GM21360 (cell line): ENCODE measurements around the gene CARHSP1.
"Not testable (repeated sequence)": the region's sequence is repeated elsewhere in the genome, so short reads cannot be mapped to it uniquely, and the experiment has no call there.

Experiments
- ATAC-seq: cut with Tn5 transposase; IDR thresholded peaks from one replicate; pipeline ENCODE4 v1.9.1; 2021; ENCODE audit warnings: mild to moderate bottlenecking, moderate library complexity; ENCODE audit not compliant: unreplicated experiment

The CARHSP1 gene

GRCh38 chr16:8873866-8874195 is 5.0 kb upstream of the CARHSP1 start:
- not testable (repeated sequence) for ATAC-seq

DNA sequence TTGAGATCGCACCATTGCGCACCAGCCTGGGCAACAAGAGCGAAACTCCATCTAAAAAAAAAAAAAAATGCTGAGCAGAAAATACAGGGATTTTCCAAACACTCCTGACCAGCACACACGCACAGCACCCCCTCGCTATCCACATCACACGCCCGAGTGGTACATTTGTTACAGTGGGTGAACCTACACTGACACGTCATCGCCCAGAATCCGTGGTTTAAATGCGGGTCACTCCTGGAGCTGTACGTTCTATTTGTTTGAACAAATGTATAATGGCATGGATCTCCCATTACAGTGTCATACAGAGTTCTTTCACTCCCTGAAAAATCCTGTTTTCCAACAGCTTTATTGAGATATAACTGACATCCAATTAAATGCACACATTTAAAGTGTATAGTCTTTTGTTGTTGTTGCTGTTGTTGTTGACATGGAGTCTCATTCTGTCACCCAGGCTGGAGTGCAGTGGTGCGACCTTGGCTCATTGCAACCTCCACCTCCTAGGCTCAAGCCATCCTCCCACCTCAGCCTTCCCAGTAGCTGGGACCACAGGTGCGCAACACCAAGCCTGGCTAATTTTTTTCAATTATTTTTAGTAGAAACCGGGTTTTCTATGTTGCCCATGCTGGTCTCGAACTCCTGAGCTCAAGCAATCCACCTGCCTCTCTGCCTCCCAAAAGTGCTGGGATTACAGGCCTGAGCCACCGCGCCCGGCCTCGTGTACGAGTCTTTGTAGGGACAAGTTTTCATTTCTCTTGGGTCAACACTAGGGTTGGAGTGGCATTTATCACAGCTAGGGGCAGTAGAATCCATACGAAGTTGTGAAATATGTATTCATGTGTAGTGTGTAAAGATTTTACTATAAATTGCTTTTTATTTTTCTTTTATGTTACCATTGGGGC is 4.4 kb upstream of the CARHSP1 start:
- no peak for ATAC-seq

GRCh38 chr16:8872071-8872470 is 3.3 kb upstream of the CARHSP1 start:
- no peak for ATAC-seq

DNA sequence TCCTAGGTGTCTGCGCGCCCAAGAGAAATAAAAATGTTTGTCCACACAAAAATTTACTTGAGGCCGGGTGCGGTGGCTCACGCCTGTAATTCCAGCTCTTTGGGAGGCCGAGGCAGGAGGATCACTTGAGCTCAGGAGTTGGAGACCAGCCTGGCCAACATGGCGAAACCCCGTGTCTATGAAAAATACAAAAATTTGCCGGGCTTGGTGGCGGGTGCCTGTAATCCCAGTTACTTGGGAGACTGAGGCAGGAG is 1.1 kb upstream of the CARHSP1 start:
- not testable (repeated sequence) for ATAC-seq

GRCh38 chr16:8869212-8869987 is 594 bp upstream of the CARHSP1 start:
- ATAC-seq = no peak

DNA sequence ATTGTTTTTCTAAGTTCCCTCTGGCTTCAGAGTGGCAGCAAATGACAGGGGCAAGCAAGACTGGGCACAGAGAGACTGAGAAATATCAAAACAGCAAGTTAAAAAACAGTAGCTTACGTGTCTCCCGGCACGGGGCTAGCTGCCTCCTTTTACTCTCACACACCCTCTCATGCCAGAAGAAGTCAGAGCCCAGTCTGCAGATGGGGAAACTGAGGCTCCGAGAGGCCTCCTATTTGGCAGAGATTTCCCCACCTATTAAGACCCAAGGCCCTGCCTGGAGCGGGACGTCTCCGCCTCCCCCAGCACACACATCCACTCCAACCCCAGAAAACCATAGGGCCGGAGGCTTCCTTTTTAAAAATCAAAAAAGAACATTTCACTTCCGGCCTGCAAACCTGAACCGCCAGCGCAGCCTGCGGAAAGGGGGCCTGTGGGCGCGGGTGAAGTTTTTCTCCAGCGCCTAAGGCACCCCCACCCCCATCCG is 832 bp downstream of the CARHSP1 start:
- ATAC-seq = no peak

DNA sequence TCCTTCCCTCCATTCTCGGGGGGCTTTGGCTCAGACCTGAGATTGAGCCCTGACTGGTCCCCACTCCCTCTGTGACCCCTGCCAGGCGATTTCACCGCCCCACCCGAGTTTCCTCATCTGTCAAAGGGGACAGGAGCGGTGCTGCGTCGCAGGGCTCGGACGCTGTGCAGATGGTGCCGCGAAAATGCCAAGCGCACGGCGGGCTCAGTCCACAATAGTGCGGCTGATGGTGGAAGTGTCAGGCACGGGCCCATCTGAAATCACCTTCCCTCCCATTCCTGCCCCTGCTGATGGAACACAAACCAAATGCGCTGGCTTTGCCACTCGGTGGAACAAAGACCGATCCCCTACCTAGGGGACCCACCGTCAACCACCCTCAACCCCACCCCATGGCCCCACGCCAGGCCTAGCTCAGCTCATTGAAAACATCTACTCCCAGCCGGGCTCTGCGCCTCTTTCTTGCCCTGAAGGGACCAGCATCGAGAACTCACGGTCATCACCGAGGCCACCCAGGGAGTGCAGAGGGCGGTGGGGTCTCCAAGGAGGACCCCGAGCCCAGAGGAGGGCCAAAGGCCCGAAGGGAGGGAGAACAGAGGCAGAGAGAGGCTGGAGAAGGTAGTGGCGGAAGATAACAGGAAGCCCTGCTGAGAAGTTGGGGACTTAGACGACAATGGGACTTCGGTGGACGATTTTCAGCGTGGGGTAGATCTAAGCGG is 1.4 kb downstream of the CARHSP1 start:
- no peak for ATAC-seq

GRCh38 chr16:8866884-8867215 is 2.0 kb downstream of the CARHSP1 start:
- ATAC-seq = no peak

- ATAC-seq = no peak
Measured at GRCh38 chr16:8866118-8866883, 2.5 kb downstream of the CARHSP1 start.

DNA sequence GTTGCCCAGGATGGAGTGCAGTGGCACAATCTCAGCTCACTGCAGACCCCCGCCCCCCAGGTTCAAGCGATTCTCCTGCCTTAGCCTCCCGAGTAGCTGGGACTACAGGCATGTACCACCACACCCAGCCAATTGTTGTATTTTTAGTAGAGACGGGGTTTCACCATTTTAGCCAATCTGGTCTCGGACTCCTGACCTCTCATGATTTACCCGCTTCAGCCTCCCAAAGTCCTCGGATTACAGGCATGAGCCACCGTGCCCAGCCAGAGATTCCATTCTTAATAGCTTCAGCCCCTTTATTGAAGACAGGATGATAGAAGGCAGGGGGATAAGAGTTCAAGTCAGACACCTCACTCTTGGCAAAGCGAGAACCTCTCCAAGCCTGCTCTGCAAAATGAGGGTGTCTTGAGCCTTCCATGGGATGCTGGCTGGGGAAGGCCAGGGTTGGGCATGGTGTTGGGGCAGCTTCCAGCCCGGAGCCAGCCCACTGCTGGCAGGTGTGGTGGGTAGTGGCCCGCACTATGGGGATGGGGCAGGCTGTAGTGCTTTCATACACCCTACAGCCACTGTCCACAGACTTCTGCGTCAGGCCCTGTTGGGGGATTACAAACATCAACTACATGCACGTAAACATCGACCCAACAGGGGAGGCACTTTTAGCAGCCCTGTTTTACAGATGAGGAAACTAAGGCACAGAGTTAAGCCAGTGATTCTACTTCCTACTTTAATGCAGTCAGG is 3.5 kb downstream of the CARHSP1 start:
- no peak for ATAC-seq

- ATAC-seq = no peak
Measured at GRCh38 chr16:8864480-8865110, 4.2 kb downstream of the CARHSP1 start.

DNA sequence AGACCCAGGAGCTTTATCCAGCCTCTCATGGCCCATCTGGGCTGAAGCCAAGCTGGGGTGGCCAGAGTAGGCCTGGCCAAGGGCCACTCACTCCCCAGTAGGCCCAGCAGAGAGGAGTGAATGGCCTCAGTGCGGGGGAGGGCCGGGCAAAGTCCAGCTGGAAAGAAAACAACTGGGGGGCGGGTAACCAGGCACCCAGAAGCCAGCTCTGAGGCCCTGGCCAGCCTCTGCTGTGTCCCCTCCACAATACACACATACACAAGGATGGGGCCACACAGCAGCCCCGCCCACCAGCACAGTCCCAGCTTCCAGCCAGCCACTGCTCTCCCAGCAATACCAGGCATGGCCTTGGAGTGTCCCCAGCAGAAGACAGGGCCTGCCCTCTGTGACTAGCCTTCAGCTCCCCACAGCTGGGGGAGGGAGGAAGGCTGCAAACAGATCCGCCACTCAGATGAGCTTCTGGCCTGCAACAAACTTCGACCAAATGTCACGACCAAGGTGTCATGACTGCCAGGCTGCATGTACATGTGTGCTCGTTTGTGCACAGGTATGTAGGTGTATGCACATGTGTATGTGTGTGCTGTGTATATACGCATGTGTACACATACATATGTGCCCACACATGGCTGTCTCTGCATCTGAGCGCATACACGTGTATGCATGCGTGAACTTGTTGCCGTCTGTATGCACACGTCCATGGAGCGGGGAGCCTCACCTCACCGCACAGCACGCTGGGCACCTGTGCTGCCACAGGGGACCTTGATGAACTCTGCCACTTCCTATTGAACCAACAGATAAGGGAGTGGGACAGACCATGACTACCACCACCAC is 5.0 kb downstream of the CARHSP1 start:
- ATAC-seq = no peak

DNA sequence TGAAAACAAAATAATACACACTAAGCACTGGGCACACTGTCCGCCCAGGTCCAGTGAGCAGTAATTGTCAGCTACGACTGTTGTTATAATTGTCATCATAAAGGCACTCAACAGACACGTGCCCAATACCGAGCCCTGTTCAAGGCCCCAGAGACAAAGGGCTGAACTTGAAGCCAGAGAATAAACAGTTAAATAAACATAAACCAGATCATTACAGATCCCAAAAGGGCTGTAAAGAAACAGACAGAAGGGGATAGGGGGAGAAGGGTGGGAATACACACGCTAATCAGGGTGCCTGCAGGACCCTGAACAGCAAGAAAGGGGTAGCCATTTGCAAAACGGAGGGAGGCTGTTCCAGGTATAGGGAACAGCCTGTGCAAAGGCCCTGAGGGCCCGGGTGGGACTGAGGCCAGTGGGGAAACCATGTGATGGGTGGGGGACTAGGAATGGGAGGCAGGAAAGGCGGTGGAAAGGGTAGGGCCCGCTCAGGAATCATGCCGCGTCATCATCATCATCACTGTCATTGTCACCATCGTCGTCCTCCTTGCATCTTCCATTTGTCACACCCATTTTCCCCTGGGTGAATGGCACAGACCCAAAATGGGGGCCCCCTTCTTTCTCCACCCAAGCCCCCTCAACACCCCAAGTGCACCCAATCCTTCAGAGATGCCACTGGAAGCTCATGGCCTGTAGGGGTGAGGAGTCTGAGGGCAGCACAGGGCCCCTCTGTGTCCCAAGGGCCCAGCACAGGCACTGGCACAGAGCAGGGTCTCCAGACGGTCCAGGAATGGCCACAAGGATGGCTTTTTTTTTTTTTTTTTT is 6.3 kb downstream of the CARHSP1 start:
- no peak for ATAC-seq

DNA sequence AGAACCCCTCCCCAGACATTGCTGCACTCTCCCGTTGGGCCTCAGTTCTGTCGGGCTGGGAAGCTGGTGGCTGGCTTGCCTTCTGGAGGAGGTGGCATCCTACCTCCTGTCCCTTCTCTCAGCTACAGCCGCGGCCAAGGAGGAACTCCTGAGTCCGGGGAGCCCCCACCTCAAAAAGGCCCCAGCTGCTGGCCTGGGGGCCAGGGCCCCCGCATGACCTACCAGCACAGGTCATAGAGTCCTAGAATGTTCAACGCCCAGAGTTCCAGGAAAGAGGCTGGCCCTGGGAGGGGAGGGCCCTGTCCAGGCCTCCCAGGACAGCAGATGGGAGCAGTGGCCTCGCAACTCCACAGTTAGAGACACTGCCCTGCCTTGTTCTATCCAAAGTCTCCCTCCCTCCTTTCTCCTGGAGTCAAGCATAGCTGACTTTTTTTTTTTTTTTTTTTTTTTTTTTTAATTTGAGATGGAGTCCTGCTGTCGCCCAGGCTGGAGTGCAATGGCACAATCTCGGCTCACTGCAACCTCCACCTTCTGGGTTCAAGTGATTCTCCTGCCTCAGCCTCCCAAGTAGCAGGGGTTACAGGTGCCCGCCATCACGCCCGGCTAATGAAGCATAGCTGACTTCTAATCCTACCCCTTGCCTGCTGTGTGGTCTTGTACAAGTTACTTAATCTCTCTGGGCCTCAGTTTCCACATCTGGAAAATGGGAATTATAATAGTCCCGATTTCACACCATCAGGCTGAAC is 7.1 kb downstream of the CARHSP1 start:
- no peak for ATAC-seq

DNA sequence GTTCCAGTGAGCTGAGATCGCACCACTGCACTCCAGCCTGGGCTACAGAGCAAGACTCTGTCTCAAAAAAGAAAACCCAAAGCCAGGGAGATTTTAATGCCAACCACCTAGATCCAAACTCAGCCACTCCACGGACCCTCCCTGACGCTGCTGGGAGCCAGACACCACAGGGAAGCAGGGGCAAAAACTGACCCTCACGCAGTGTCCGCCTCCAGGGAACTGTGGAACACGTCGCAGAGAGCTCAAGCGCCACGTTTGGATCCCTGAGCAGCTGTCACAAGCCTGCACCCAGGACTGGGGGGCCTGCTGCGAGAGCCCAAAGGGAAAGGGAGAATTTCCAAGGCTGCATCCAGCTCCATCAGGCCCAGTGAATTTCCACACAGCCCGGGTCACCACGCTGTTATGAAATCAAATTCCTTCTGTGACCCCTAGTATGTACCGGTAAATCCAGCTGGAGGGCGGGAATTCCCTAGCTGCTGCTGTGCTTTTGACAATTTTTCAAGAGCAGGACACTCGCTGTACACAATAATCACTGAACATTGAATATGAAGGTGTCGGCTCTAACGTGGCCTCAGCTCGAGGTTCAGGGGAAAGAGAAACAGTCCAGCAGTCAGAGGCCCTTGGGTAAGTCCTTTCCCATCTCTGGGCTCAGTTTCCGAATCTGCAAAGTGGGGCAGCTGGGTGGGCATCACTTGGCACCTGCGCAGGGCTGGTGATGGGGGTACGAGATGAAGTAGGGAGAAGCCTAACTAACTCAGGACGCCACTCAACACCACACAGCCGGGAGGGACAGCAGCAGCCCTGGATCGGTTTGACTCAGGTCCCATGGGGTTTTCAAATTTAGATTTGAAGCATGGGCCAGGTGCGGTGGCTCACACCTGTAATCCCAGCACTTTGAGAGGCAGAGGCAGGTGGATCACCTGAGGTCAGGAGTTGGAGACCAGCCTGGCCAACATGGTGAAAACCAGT is 8.6 kb downstream of the CARHSP1 start:
- ATAC-seq = no peak
